C4-2B (cell line): ENCODE measurements around the gene RSRC1.

Experiments used
- H3K27ac ChIP-seq: fragments of 450-650 bp; 2 replicates; pipeline ENCODE4 v1.5.1; 2017
- CTCF ChIP-seq: fragments of 450-650 bp; conservative IDR thresholded peaks from 2 replicates; pipeline ENCODE4 v1.5.1; 2017; ENCODE audit warnings: mild to moderate bottlenecking
- ZFX ChIP-seq: fragments of 450-650 bp; IDR thresholded peaks from 2 replicates; pipeline ENCODE4 v1.6.1; 2017

The RSRC1 gene

GRCh38 chr3:158381262-158381868, 271.5 kb downstream of the RSRC1 start:
- no peak overlapping the region for H3K27ac ChIP-seq
- TF ChIP-seq CTCF (no peak), ZFX (no peak)

- no peak overlapping the region for H3K27ac ChIP-seq
- TF ChIP-seq CTCF (no peak), ZFX (no peak)
Measured at GRCh38 chr3:158382479-158382878, 272.6 kb downstream of the RSRC1 start.

DNA sequence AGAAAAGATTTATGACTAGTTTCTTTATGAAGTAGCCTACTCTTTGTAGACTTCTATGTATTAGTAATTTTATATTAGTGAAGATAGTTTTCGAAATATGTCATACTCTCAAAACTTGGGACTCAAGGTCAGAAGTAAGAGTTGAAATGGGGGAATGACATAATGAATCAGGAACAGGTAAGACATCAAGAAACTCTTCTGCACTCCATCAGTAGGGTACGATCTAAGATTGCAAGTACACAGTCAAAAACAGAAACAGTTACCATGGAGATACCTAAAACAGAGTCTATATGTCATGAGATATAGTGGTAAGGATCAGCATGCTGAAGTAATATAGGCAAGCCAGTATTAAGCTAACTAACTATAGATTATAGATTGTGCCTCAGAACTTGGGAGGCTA, 274.1 kb downstream of the RSRC1 start:
- H3K27ac ChIP-seq = no peak overlapping the region
- TF ChIP-seq CTCF (no peak), ZFX (no peak)

GRCh38 chr3:158395421-158395820, 285.5 kb downstream of the RSRC1 start:
- H3K27ac ChIP-seq = no peak overlapping the region
- TF ChIP-seq ZFX (no peak), CTCF (no peak)

GRCh38 chr3:158402590-158402989, 292.7 kb downstream of the RSRC1 start:
- no peak overlapping the region for H3K27ac ChIP-seq
- no peak for TF ChIP-seq ZFX
- no peak for TF ChIP-seq CTCF

- TF ChIP-seq ZFX = no peak
- TF ChIP-seq CTCF = no peak
- H3K27ac ChIP-seq = no peak overlapping the region
Measured at GRCh38 chr3:158403013-158403412, 293.1 kb downstream of the RSRC1 start.

DNA sequence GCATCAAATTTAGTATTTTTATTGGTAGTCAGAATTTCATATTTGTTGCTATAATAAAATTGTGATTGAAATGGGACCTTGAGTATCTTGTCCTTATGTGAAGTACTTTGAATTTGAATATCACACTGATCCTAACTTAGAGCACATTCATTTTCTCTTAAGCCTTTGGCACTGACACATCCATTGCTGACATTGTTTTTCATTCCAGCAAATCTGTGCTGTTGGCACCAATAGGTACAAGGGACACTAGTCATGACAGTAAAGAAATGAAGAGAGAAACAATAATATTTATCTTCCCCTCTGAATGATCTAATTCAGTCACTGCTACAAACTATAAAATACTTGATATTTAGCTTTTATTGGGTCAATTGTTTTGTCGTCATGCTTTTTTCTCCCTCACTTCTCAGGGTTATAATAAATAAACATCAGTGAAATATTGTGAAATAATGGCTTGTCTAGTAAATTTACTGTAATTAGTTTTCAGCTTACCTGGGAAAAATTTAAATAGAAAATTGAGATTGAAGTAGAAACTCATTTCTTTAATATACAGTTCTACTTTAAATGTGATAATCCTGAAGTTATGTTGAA, 294.3 kb downstream of the RSRC1 start:
- H3K27ac ChIP-seq = no peak overlapping the region

More for the DNA sequence above, 294.3 kb downstream of the RSRC1 start:
- TF ChIP-seq CTCF (no peak), ZFX (no peak)
